H1 (cell line): Measurements from ENCODE around the gene RANBP17.
"Not testable (repeated sequence)": the region's sequence is repeated elsewhere in the genome, so short reads cannot be mapped to it uniquely, and the experiment has no call there.

Source experiments
- HDAC2 ChIP-seq, 2 experiments: fragments of 300-600 bp in 1 of 2; sonication (generic) in 1 of 2; IDR thresholded peaks; 2 replicates each; pipeline ENCODE4 v1.6.1; 2011 to 2012; ENCODE audit warnings: low read depth in 2 of 2, low read length in 2 of 2, mild to moderate bottlenecking in 2 of 2, moderate library complexity in 2 of 2, borderline replicate concordance in 1 of 2, inconsistent platforms in 1 of 2
- POLR2A ChIP-seq, 2 experiments: IDR thresholded peaks; 1 replicate in 1 of 2; 2 replicates in 1 of 2; pipeline ENCODE4 v1.6.1; 2011; ENCODE audit warnings: low read depth in 2 of 2, low read length in 2 of 2, mild to moderate bottlenecking in 2 of 2; ENCODE audit errors: control extremely low read depth in 1 of 2
- RAD21 ChIP-seq, 2 experiments: IDR thresholded peaks in 1 of 2; conservative IDR thresholded peaks in 1 of 2; 2 replicates each; pipeline ENCODE4 v1.6.1; 2011; ENCODE audit warnings: low read depth in 2 of 2, low read length in 2 of 2, improper control_type of control experiment in 1 of 2, inconsistent platforms in 1 of 2, mild to moderate bottlenecking in 1 of 2, moderate library complexity in 1 of 2

- TF ChIP-seq RAD21 (IDR thresholded peaks at IDR 0.05 in 1 of 2, conservative IDR thresholded peaks at IDR 0.05 in 1 of 2; ENCODE audit: low read depth in 2 of 2, low read length in 2 of 2); HDAC2 (IDR thresholded peaks at IDR 0.05; ENCODE audit: borderline replicate concordance in 1 of 2, low read depth in 2 of 2, low read length in 2 of 2); POLR2A (IDR thresholded peaks at IDR 0.05; ENCODE audit: control extremely low read depth in 1 of 2, low read depth in 2 of 2, low read length in 2 of 2): not testable (repeated sequence)
Measured at GRCh38 chr5:170833981-170834380, 27.8 kb upstream of the RANBP17 start.
